HL-60 (cell line): Measurements from ENCODE around the gene B4GALT1.

Source experiments
- DNase-seq, 2 experiments: peaks; one replicate each; pipeline ENCODE4 v3.0.0-alpha.2; 2010 to 2020; ENCODE audit warnings: low read depth in 1 of 2, low spot score in 1 of 2
- H3K27ac ChIP-seq: fragments of 250-450 bp; sonication (Bioruptor Pico); replicated peaks from 2 replicates; pipeline ENCODE4 v1.5.1; 2020; ENCODE audit warnings: mild to moderate bottlenecking, moderate library complexity
- H3K27me3 ChIP-seq: fragments of 250-450 bp; sonication (Bioruptor Pico); 2 replicates; pipeline ENCODE4 v1.5.1; 2021; ENCODE audit warnings: mild to moderate bottlenecking, moderate library complexity; ENCODE audit not compliant: insufficient read depth, poor library complexity, severe bottlenecking
- H3K4me3 ChIP-seq: replicated peaks from 2 replicates; pipeline ENCODE4 v1.5.1; 2011; ENCODE audit warnings: mild to moderate bottlenecking, control low read depth, low read length; ENCODE audit not compliant: insufficient read depth
- GABPA ChIP-seq: IDR thresholded peaks from 2 replicates; pipeline ENCODE4 v1.6.1; 2012; ENCODE audit warnings: low read depth
- POLR2AphosphoS5 ChIP-seq: IDR thresholded peaks from 2 replicates; pipeline ENCODE4 v1.6.1; 2012; ENCODE audit warnings: low read depth
- SPI1 ChIP-seq: IDR thresholded peaks from 2 replicates; pipeline ENCODE4 v1.6.1; 2012; ENCODE audit warnings: low read depth, mild to moderate bottlenecking, borderline replicate concordance
- TF ChIP-seq, protein P1 (sequence below): IDR thresholded peaks from one replicate; pipeline ENCODE4 v1.5.1; 2011; ENCODE audit warnings: low read length, control low read depth, inconsistent platforms; ENCODE audit not compliant: insufficient read depth
- TF ChIP-seq, protein P2 (sequence below): IDR thresholded peaks from 2 replicates; pipeline ENCODE4 v1.6.1; 2012; ENCODE audit warnings: low read depth; ENCODE audit not compliant: insufficient replicate concordance

B4GALT1 gene

DNA sequence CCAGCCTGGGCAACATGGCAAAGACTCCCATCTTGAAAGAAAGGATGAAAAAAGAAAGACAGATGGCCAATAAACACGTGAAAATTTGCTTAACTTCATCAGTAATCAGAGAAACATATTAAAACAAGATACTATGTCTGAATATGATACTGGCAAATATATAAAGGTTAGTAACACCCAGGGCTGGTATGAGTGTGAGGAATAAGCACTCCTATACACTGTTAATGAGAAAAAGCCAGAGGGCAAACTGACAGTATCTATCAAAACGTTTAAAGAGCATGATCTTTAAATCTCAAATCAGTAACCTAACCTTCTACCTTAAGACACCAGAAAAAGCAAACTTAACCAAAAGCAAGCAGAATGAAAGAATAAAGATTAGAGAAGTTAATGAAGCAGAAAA, 14.1 kb downstream of the B4GALT1 start:
- no peak overlapping the region for H3K4me3 ChIP-seq
- DNase-seq = no peak
- no peaks in the 10 kb centered on the region for H3K27me3 ChIP-seq
- no peak overlapping the region; the same call in 1 of the 2 replicates for H3K27ac ChIP-seq
- TF ChIP-seq, protein P1, sequence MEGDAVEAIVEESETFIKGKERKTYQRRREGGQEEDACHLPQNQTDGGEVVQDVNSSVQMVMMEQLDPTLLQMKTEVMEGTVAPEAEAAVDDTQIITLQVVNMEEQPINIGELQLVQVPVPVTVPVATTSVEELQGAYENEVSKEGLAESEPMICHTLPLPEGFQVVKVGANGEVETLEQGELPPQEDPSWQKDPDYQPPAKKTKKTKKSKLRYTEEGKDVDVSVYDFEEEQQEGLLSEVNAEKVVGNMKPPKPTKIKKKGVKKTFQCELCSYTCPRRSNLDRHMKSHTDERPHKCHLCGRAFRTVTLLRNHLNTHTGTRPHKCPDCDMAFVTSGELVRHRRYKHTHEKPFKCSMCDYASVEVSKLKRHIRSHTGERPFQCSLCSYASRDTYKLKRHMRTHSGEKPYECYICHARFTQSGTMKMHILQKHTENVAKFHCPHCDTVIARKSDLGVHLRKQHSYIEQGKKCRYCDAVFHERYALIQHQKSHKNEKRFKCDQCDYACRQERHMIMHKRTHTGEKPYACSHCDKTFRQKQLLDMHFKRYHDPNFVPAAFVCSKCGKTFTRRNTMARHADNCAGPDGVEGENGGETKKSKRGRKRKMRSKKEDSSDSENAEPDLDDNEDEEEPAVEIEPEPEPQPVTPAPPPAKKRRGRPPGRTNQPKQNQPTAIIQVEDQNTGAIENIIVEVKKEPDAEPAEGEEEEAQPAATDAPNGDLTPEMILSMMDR = no peak
- TF ChIP-seq SPI1 (no peak), POLR2AphosphoS5 (no peak), GABPA (no peak)
- TF ChIP-seq, protein P2, sequence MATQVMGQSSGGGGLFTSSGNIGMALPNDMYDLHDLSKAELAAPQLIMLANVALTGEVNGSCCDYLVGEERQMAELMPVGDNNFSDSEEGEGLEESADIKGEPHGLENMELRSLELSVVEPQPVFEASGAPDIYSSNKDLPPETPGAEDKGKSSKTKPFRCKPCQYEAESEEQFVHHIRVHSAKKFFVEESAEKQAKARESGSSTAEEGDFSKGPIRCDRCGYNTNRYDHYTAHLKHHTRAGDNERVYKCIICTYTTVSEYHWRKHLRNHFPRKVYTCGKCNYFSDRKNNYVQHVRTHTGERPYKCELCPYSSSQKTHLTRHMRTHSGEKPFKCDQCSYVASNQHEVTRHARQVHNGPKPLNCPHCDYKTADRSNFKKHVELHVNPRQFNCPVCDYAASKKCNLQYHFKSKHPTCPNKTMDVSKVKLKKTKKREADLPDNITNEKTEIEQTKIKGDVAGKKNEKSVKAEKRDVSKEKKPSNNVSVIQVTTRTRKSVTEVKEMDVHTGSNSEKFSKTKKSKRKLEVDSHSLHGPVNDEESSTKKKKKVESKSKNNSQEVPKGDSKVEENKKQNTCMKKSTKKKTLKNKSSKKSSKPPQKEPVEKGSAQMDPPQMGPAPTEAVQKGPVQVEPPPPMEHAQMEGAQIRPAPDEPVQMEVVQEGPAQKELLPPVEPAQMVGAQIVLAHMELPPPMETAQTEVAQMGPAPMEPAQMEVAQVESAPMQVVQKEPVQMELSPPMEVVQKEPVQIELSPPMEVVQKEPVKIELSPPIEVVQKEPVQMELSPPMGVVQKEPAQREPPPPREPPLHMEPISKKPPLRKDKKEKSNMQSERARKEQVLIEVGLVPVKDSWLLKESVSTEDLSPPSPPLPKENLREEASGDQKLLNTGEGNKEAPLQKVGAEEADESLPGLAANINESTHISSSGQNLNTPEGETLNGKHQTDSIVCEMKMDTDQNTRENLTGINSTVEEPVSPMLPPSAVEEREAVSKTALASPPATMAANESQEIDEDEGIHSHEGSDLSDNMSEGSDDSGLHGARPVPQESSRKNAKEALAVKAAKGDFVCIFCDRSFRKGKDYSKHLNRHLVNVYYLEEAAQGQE = no peak

DNA sequence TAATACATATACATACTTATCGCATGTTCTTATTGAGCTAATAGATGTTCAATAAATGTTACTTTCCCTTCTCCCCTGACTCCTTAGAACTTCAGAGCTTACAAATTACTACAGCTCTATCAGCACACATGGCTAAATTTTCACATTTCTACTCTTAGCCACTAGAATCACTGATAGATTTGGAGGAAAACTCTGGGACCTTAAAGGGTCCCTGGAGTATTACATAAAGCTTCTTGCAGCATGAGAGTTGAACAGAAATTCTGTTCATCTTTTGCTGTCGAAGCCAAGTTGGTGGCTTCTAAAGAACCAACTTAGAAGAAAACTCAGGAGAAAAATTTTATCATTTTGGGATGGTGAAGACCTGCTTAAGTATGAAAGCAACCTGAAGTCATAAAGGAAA, 15.5 kb downstream of the B4GALT1 start:
- Histone ChIP-seq H3K27me3 (no peaks in the 10 kb centered on the region), H3K4me3 (no peak overlapping the region), H3K27ac (no peak overlapping the region)
- TF ChIP-seq POLR2AphosphoS5 = no peak
- TF ChIP-seq GABPA = no peak
- TF ChIP-seq, protein P1 = no peak
- no peak for TF ChIP-seq SPI1
- TF ChIP-seq, protein P2 = no peak
- no peak for DNase-seq

DNA sequence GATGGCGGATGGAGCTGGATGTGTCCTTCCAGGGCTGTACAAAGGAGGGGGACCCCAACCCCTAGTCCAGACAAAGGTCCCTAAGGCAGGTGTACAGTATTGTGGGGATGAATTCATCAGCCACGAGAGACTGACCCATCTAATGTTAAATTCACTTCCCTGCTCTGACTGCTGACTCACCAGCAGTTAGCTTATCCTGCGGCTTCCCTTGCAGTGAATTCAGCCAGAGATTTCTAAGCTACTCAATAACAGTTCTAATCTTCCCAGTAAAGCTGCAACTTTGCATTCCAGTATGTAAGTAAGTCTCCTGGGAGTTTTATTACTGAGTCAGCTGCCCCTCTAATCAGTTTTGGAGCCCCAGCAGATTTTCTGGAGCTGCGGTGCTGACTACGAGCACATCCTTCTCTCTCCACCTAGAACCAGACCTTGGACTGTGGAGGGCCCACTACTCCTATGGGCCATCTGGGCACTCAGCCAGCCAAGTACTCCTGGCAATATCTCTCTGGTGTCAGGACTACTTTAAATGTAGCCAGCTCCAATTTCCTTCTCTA, 16.1 kb downstream of the B4GALT1 start:
- DNase-seq = no peak
- H3K27me3 ChIP-seq = no peaks in the 10 kb centered on the region
- no peak overlapping the region for H3K27ac ChIP-seq
- no peak overlapping the region for H3K4me3 ChIP-seq
- TF ChIP-seq, protein P1 = no peak
- TF ChIP-seq POLR2AphosphoS5 (no peak), SPI1 (peak; percentile 60; the same call in 1 of the 2 replicates), GABPA (no peak)
- TF ChIP-seq, protein P2 = no peak
